CD8-positive, alpha-beta memory T cell (primary cell): ENCODE measurements around the gene GPR137. TPM values are rescaled to one million over a fixed set of nuclear protein-coding genes. Genes with fewer than 3 reads are reported as not detected.
A peak's percentile ranks its signal among the peaks of the same experiment; 100 is the strongest.

ENCODE experiments used
- CTCF ChIA-PET: fragments of 350-600 bp; sonication (Branson Sonifier 250); formaldehyde crosslinking; loops from one replicate; lab custom pipeline; 2021; ENCODE audit warnings: antibody characterized with exemption; lab: Charles Lee
- POLR2A ChIA-PET: fragments of 350-600 bp; sonication (Branson Sonifier 250); formaldehyde crosslinking; loops from one replicate; lab custom pipeline; 2021; ENCODE audit warnings: antibody characterized with exemption; lab: Charles Lee
- DNase-seq, 5 donors: peaks; one replicate each; pipeline versions ENCODE4 v3.0.0 to v3.0.0-alpha.2; 2020 to 2022; ENCODE audit warnings: mixed read lengths in 1 of 5
- H3K27ac ChIP-seq: one replicate; pipeline ENCODE4 v1.7.0; 2013; ENCODE audit warnings: low read depth, mild to moderate bottlenecking, low read length, moderate library complexity
- H3K27me3 ChIP-seq: 2 replicates; pipeline ENCODE4 v1.7.0; 2013; ENCODE audit warnings: low read length, mild to moderate bottlenecking; ENCODE audit not compliant: insufficient read depth, poor library complexity, severe bottlenecking
- H3K36me3 ChIP-seq: 2 replicates; pipeline ENCODE4 v1.7.0; 2013; ENCODE audit warnings: mild to moderate bottlenecking, low read length, moderate library complexity; ENCODE audit not compliant: insufficient read depth
- H3K4me1 ChIP-seq: 2 replicates; pipeline ENCODE4 v1.7.0; 2013; ENCODE audit warnings: mild to moderate bottlenecking, low read length, moderate library complexity; ENCODE audit not compliant: insufficient read depth
- H3K4me3 ChIP-seq: 2 replicates; pipeline ENCODE4 v1.7.0; 2013; ENCODE audit warnings: mild to moderate bottlenecking, low read length
- H3K9me3 ChIP-seq: 2 replicates; pipeline ENCODE4 v1.7.0; 2013; ENCODE audit warnings: mild to moderate bottlenecking, low read length
- H3K27ac Mint-ChIP-seq, 8 donors: one replicate each; pipeline ENCODE4 v1.8.0; 2020 to 2021; ENCODE audit warnings: mixed read lengths in 8 of 8, mild to moderate bottlenecking in 6 of 8, inconsistent platforms in 3 of 8, moderate library complexity in 3 of 8
- H3K27me3 Mint-ChIP-seq, 2 donors: one replicate each; pipeline ENCODE4 v1.8.0; 2020 to 2021; ENCODE audit warnings: mixed read lengths in 2 of 2, mild to moderate bottlenecking in 1 of 2, moderate library complexity in 1 of 2
- H3K36me3 Mint-ChIP-seq, 3 donors: one replicate each; pipeline ENCODE4 v1.8.0; 2020 to 2021; ENCODE audit warnings: mixed read lengths in 3 of 3, inconsistent platforms in 1 of 3, mild to moderate bottlenecking in 1 of 3
- H3K4me1 Mint-ChIP-seq, 3 donors: one replicate each; pipeline ENCODE4 v1.8.0; 2020 to 2021; ENCODE audit warnings: mixed read lengths in 3 of 3, inconsistent platforms in 1 of 3, mild to moderate bottlenecking in 1 of 3
- H3K4me3 Mint-ChIP-seq, 7 donors: one replicate each; pipeline ENCODE4 v1.8.0; 2020 to 2021; ENCODE audit warnings: mixed read lengths in 7 of 7, mild to moderate bottlenecking in 6 of 7, moderate library complexity in 4 of 7, inconsistent platforms in 2 of 7
- H3K9me3 Mint-ChIP-seq, 5 donors: one replicate each; pipeline ENCODE4 v1.8.0; 2020 to 2022; ENCODE audit warnings: mixed read lengths in 5 of 5, mild to moderate bottlenecking in 3 of 5, moderate library complexity in 2 of 5, inconsistent platforms in 1 of 5
- polyA plus RNA-seq: library from polyadenylated mRNA; unstranded; fragments of 300-500 nt; fragmentation: Illumina TruSeq; gene quantifications from one replicate; pipeline ENCODE4 v1.2.3, GENCODE V29; 2021
- total RNA-seq, 2 experiments: library from RNA; stranded (reverse); gene quantifications; one replicate each; pipeline ENCODE4 v1.2.3, GENCODE V29; 2021

GPR137 gene
- total and polyA plus RNA-seq, 3 experiments from 2014 or later, result 9.1 to 65.0 (median 64.2) TPM

DNA sequence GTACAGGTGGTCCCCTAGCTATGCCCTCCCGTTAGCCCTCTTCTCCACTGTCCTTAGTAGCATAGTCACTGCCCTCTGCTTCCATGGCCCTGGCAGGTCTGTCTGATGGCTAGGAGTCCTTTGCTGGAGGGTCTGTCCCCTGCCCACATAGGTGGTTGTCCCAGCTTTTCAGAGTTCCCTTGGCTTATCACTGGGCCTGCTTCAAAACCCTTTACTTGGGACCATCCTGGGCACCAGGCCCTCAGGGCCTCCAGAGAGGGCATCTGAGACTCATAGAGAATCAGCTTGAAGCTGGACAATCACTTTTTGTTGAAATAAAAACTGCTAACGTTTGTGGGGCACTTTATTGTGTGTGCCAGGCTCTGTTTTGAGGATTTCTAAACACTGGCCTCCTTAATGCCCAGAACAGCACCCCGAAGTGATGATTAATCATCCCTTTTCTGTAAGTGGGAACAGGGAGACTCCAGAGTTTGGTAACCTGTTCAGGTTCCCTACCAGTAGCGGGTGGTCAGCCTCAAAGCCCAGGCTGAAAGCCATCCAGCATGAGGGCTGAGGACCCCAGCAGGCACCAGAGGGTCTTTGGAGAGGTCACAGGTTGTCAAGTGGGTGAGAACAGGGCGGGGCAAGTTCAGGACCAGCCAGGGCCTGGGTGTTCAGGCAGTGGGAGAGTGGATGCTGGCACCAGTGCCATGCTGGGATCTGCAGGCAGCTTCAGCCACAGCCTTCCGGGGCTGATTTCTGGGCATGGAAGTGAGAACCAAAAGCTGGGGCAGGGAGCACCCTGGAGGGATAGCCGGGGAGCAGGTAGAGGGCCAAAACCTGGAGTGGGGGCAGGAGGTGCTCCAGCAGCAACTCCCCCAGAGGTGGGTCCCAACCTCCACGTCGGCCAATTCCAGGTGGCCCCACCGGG lies 5.0 kb downstream of the GPR137 start:
- ChIA-PET POLR2A (no interaction called here), CTCF (interaction anchor here (0.8 to 2.3 kb wide), 3 partner anchors 11 to 40 kb away, joined by 3 to 8 read pairs (median 6); partner anchors contain the start of gene CATSPERZ)
- Mint-ChIP-seq H3K36me3 (no peaks in the 10 kb centered on the region), H3K4me1 (peaks cover 6 to 19% (median 10%) of the 10 kb centered on the region in 3 donors), H3K4me3 (peak overlapping the region in 6 of 7 donors; percentile 45 to 76 (median 68)), H3K27ac (peak overlapping the region in 2 of 8 donors; percentile 29 to 36), H3K27me3 (peaks cover 32 to 35% of the 10 kb centered on the region in 2 donors), H3K9me3 (peaks cover 0 to 2% (median 0%) of the 10 kb centered on the region in 5 donors)
- Histone ChIP-seq H3K36me3 (no peaks in the 10 kb centered on the region), H3K9me3 (no peaks in the 10 kb centered on the region), H3K4me1 (peaks cover 7% of the 10 kb centered on the region), H3K27ac (no peak overlapping the region), H3K4me3 (no peak overlapping the region), H3K27me3 (peaks cover 32% of the 10 kb centered on the region)
- DNase-seq, result no peak

DNA sequence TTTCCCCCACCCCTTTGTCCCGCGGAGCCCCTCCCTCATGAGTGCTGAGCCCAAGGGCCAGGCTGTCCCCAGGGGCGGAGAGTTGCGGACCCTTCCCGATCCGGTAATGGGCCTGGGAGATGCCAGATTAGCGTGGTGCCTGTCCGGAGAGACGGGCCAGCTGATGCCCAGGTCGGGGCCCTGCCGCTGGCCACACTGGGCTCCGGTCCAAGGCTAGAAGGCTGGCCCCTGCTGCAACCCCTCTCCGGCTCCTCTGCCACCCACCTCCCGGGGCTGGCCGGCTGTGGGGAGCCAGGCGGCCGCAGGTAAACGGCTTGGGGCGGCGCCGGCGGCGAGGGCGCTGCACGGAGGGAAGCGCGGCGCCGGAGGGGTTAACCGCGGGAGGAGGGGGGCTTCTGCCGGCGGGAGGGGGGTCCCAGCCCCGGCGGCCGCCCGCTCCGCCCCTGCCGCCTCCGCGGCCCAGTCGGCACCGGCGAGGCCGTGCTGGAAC lies 5.7 kb downstream of the GPR137 start, which contains the start of gene KCNK4:
TSS of gene KCNK4 (plus strand) at position 41 of the 490 bp plus-strand sequence. CDS start 1,717 bp downstream, outside the sequence.
- ChIA-PET CTCF (interaction anchor here (1.5 kb wide), 1 partner anchor 13 kb away, joined by 6 read pairs; no protein-coding TSS in a partner anchor), POLR2A (no interaction called here)
- H3K4me3 ChIP-seq, result no peak within 1 kb of the TSS
- no peaks in the 10 kb centered on the region for H3K36me3 ChIP-seq
- Mint-ChIP-seq H3K4me1 (peaks cover 5 to 16% (median 9%) of the 10 kb centered on the region in 3 donors), H3K27me3 (peaks cover 36 to 42% of the 10 kb centered on the region in 2 donors), H3K27ac (peak within 1 kb of the TSS in 2 of 8 donors; percentile 29 to 36), H3K36me3 (no peaks in the 10 kb centered on the region), H3K9me3 (peaks cover 0 to 2% (median 0%) of the 10 kb centered on the region in 5 donors), H3K4me3 (peak within 1 kb of the TSS in 6 of 7 donors; percentile 45 to 76 (median 68))
- peaks cover 38% of the 10 kb centered on the region for H3K27me3 ChIP-seq
- no peak for DNase-seq
- peaks cover 2% of the 10 kb centered on the region for H3K4me1 ChIP-seq
- no peak within 1 kb of the TSS for H3K27ac ChIP-seq
- H3K9me3 ChIP-seq, result no peaks in the 10 kb centered on the region

- DNase-seq, result peak in 2 of 5 donors; percentile 23 to 36
- Histone ChIP-seq H3K4me3 (no peak overlapping the region), H3K4me1 (no peaks in the 10 kb centered on the region), H3K9me3 (no peaks in the 10 kb centered on the region), H3K36me3 (no peaks in the 10 kb centered on the region), H3K27ac (no peak overlapping the region), H3K27me3 (peaks cover 44% of the 10 kb centered on the region)
- CTCF ChIA-PET, result interaction anchor here (1.6 to 2.0 kb wide), 2 partner anchors 9 to 12 kb away, joined by 3 to 13 read pairs; partner anchors contain the start of gene CATSPERZ
- Mint-ChIP-seq H3K4me3 (peak overlapping the region in 1 of 7 donors; percentile 41), H3K27me3 (peaks cover 41 to 47% of the 10 kb centered on the region in 2 donors), H3K36me3 (no peaks in the 10 kb centered on the region), H3K27ac (no peak overlapping the region), H3K9me3 (peaks cover 0 to 2% (median 0%) of the 10 kb centered on the region in 5 donors), H3K4me1 (peaks cover 0 to 10% (median 4%) of the 10 kb centered on the region in 3 donors)
- POLR2A ChIA-PET, result interaction anchor here (0.5 to 1.0 kb wide), 2 partner anchors 9 to 20 kb away, joined by 3 read pairs; no protein-coding TSS in a partner anchor
Observed at GRCh38 chr11:64291752-64292459, 6.3 kb downstream of the GPR137 start.

DNA sequence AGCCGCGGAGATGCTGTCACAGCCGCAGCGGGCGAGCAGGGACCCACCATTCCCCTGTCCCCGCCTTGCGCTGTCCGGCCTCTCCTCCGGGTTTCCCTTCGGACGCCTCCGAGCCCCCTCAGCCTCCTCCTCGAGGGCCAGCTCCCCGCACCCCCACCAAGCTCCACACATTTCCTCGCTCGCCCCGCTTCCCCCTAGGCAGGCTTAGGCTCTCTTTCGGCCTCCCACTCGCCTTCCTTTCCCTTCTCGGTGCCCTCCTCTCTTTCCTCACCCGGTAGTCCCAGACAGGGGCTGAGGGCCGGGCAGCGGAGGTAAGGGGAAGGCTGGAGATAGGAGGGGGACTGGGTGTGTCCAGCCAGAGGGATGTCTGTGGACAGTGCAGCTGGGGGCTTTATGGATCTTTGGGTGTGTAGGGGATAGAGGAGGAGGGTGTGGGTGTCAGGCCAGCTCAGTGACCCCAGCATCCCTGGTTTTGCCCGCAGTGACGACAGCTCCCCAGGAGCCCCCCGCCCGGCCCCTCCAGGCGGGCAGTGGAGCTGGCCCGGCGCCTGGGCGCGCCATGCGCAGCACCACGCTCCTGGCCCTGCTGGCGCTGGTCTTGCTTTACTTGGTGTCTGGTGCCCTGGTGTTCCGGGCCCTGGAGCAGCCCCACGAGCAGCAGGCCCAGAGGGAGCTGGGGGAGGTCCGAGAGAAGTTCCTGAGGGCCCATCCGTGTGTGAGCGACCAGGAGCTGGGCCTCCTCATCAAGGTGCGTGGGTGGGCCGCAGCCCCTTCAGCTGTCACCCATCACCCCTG lies 7.0 kb downstream of the GPR137 start:
- Mint-ChIP-seq H3K36me3 (no peaks in the 10 kb centered on the region), H3K27ac (no peak overlapping the region), H3K9me3 (peaks cover 0 to 2% (median 0%) of the 10 kb centered on the region in 5 donors), H3K27me3 (peaks cover 49 to 55% of the 10 kb centered on the region in 2 donors), H3K4me1 (peaks cover 0 to 10% (median 3%) of the 10 kb centered on the region in 3 donors), H3K4me3 (peak overlapping the region in 5 of 7 donors; percentile 16 to 70 (median 52))
- DNase-seq, result no peak
- Histone ChIP-seq H3K27ac (no peak overlapping the region), H3K4me1 (no peaks in the 10 kb centered on the region), H3K36me3 (no peaks in the 10 kb centered on the region), H3K4me3 (no peak overlapping the region), H3K27me3 (peaks cover 52% of the 10 kb centered on the region), H3K9me3 (no peaks in the 10 kb centered on the region)
- POLR2A ChIA-PET, result interaction anchor here (0.5 to 1.0 kb wide), 2 partner anchors 8 to 21 kb away, joined by 3 read pairs; no protein-coding TSS in a partner anchor
- CTCF ChIA-PET, result interaction anchor here (1.6 to 2.0 kb wide), 2 partner anchors 8 to 11 kb away, joined by 3 to 13 read pairs; partner anchors contain the start of gene CATSPERZ

DNA sequence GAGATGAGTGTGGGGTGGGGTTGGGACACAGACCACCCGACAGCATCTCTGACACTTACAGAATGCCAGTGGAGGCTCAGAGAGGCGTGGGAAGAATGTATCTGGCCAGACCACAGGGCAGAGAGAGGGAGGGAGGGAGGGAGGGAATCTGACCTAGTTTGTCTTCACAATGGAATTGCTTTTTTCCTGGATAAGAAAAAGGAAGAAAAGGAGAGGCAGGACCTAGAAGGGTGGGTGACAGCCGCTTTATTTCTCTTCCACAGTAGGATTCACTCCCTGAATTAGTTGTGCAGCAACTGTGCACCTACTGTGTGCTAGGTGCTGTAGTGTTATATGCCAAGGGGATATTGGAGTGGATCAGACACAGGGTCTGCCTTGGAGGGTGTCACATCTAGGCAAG lies 9.1 kb downstream of the GPR137 start:
- peaks cover 72% of the 10 kb centered on the region for H3K27me3 ChIP-seq

GRCh38 chr11:64295760-64296159 lies 10.1 kb downstream of the GPR137 start:
- H3K4me1 ChIP-seq, result peaks cover 13% of the 10 kb centered on the region
- Mint-ChIP-seq H3K27ac (no peak overlapping the region), H3K27me3 (peaks cover 66 to 78% of the 10 kb centered on the region in 2 donors), H3K4me3 (no peak overlapping the region), H3K4me1 (peaks cover 12 to 29% (median 14%) of the 10 kb centered on the region in 3 donors), H3K36me3 (no peaks in the 10 kb centered on the region), H3K9me3 (peaks cover 0 to 2% (median 0%) of the 10 kb centered on the region in 5 donors)
- H3K27me3 ChIP-seq, result peaks cover 76% of the 10 kb centered on the region
- ChIA-PET POLR2A (interaction anchor here (0.6 kb wide), 1 partner anchor 10 kb away, joined by 7 read pairs; the partner anchor contains the start of gene GPR137), CTCF (interaction anchor here (1.9 kb wide), 1 partner anchor 91 kb away, joined by 8 read pairs; no protein-coding TSS in a partner anchor)
- no peak for DNase-seq
- no peak overlapping the region for H3K27ac ChIP-seq
- no peak overlapping the region for H3K4me3 ChIP-seq
- no peaks in the 10 kb centered on the region for H3K9me3 ChIP-seq
- no peaks in the 10 kb centered on the region for H3K36me3 ChIP-seq

More for the DNA sequence above, 9.1 kb downstream of the GPR137 start:
- Histone ChIP-seq H3K36me3 (no peaks in the 10 kb centered on the region), H3K4me3 (no peak overlapping the region), H3K9me3 (no peaks in the 10 kb centered on the region), H3K4me1 (peaks cover 3% of the 10 kb centered on the region), H3K27ac (no peak overlapping the region)
- Mint-ChIP-seq H3K9me3 (peaks cover 0 to 2% (median 0%) of the 10 kb centered on the region in 5 donors), H3K4me1 (peaks cover 3 to 22% (median 8%) of the 10 kb centered on the region in 3 donors), H3K27ac (no peak overlapping the region), H3K4me3 (peak overlapping the region in 1 of 7 donors; percentile 57), H3K36me3 (no peaks in the 10 kb centered on the region), H3K27me3 (peaks cover 64 to 73% of the 10 kb centered on the region in 2 donors)
- ChIA-PET CTCF (interaction anchor here (1.9 kb wide), 1 partner anchor 90 kb away, joined by 8 read pairs; no protein-coding TSS in a partner anchor), POLR2A (interaction anchor here (0.6 kb wide), 1 partner anchor 9 kb away, joined by 7 read pairs; the partner anchor contains the start of gene GPR137)
- no peak for DNase-seq
